NK-92 treated with Interleukin-12 subunit alpha and Interleukin-12 subunit beta, amount 100 ng/mL, for 24 hours (cell line): ENCODE results near the gene LRRN4.

ENCODE experiments used
- DNase-seq: peaks from one replicate; lab custom pipeline; 2025; lab: John Stamatoyannopoulos, UW

LRRN4 gene

DNA sequence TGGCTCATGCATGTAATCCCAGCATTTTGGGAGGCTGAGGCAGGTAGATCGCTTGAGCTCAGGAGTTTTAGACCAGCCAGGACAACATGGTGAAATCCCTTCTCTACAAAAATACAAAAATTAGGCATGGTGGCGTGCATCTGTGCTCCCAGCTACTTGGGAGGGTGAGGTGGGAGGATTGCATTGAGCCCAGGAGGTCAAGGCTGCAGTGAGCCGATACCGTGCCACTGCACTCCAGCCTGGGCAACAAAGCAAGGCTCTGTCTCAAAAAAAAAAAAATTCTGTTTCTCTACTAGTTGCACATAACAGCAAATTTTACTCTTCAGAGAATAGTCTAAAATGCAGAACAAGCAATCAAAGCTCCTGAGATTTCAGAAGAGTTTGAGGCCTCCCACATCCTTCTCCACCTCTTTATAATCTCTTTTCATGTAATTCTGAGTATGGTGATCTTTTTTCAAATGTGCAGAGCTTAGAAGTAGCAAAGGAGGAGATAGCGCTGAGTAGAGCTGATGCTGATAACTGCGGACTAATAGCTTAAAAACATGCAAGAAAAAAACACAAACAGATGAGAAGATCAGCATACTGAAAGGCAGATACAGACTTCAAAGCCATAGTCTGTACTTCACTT, 23.3 kb downstream of the LRRN4 start:
- no peak for DNase-seq

DNA sequence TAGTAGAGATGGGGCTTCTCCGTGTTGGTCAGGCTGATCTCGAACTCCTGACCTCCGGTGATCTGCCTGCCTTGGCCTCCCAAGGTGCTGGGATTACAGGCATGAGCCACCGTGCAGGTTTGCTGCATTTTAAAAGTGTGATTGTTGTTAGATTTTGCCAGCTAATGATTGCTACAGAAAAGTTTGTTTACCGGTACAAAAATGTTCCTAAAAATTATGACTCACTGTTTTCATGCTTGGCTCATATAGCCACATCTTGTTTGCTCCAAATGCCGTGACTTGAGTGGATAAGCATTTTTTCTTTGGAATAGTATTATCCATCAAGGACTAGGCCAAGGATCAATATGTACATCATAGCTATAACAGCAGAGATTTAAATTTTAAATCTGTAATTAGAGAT, 24.3 kb downstream of the LRRN4 start:
- no peak for DNase-seq

- no peak for DNase-seq
Measured at GRCh38 chr20:6028818-6029217, 25.0 kb downstream of the LRRN4 start.

- no peak for DNase-seq
Measured at GRCh38 chr20:6026051-6026450, 27.8 kb downstream of the LRRN4 start.

DNA sequence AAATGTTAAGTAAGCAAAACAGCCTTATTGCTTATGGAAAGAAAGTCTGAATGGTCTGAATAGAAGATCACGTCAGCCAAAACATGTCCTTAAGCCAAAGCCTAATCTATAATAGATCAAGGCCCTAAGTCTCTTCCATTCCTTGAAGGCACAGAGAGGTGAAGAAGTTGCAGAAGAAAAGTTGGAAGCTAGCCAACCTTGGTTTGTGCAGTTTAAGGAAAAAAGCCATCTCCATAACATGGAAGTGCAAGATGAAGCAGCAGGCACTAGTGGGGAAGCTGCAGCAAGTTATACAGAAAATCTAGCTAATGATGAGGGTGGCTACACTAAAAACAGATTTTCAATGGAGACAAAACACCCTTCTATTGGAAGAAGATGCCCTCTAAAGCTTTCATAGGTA, 29.1 kb downstream of the LRRN4 start:
- no peak for DNase-seq

DNA sequence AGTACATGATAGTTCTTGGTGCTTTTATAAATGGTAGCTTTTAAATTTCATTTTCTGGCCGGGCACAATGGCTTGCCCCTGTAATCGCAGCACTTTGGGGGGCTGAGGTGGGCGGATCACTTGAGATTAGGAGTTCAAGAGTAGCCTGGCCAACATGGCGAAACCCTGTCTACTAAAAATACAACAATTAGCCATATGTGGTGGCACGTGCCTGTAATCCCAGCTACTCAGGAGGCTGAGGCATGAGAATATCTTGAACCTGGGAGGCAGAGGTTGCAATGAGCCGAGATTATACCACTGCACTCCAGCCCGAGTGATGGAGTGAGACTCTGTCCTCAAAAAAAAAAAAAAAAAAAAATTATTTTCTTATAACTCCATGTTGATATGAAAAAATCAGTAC, 36.0 kb downstream of the LRRN4 start:
- no peak for DNase-seq

DNA sequence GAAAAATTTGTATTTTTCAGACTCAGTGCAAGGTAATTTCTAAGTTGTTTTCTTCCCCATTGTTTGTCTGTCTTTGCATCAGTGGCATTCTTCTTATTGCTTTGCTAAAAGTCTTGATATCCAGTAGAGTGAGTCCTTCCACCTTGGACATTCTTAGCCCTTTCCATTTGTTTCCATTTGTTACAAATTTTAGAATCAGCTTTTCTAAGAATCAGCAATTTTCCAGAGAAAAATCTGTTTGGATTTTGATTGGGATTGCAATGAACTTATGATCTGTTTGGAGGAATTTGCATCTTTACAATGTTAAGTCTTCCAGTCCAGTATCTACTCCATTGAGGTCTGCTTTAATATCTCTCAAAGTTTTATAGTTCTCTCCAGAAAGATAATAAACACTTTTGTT, 36.4 kb downstream of the LRRN4 start:
- no peak for DNase-seq

DNA sequence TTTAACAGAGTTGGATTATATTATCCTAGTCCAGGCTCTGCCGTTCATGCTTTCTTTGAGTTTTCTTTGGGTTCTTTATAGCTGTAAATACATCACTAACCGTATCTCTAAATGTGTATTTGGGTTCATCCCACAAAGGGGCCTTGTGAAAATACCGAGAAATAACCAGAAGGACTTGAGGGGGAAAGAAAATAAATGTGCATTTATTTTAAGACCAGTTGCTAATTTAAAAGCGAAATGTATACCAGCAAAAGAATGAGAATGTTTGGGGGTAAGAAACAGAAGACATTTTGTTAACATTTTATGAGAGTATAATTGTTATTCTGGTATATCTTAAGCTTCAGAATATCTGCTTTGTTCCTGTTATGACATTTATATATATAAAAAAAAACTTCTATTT, 38.9 kb downstream of the LRRN4 start:
- DNase-seq: no peak

- no peak for DNase-seq
Measured at GRCh38 chr20:6014017-6014416, 39.8 kb downstream of the LRRN4 start.

DNA sequence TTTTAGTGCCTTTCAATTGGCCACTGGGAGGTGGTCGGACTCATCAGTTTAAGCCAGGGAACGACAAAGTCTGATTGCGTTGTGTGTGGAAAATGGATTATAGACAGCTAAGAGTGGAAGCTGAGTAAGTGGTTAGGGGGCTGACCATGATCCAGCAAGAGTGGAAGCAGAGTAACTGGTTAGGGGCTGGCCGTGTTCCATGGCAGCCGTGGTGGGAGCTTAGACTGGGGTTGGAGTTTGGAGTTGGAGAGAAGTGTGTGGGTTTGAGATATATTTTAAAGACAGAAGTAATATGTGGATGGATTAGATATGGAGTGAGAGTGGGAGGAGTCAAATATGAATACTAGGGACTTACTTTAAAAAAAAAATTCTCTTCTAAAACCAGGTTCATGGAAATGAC, 41.7 kb downstream of the LRRN4 start:
- no peak for DNase-seq

- no peak for DNase-seq
Measured at GRCh38 chr20:6008254-6008653, 45.6 kb downstream of the LRRN4 start.

DNA sequence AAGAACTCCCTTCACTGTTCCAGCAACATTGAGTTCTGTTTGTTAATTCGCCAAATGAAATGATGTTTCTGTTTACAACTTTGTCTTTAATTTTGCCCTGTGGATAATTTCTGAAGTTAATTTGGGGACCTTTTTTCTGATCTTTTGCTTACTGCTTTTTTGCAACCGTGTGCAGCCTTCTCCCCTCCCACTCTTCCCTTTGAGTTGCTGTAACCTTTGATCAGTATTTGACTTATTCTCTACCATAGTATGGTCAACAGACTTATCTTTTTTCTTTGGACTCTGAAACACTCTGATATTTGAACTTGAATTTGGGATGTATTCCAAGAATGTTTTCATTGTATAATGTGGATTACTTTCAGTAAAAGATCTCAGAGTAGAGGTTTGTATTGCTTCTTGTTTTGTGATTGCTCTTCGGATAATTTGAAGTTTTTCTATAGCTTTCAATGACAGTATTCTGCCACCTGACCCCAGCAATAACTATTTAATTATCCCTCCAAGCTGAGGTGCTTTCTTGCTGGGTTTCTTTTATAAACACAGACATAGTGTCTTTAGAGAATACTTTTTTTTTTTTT, 46.2 kb downstream of the LRRN4 start:
- no peak for DNase-seq

DNA sequence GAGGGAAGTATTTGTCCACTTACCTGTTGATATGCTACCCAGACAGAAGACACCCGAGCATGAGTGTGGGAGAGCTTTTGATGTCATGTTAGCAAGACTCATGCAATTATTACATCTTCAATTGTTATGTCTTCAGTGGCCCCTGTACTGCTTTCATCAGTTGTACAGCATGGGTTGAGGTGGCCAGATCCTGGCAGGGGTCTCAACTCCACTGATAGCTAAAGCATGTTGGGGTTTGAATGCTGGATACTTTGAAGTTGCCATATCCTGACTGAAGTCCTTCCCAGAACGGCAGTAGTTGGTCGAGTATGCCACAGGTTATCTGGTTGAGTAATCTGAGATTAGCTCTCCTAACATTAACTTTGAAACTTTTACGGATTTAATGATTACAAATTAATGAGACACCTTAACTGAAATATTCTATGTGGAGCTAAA, 46.7 kb downstream of the LRRN4 start:
- no peak for DNase-seq

GRCh38 chr20:6006603-6006949, 47.3 kb downstream of the LRRN4 start:
- no peak for DNase-seq

- no peak for DNase-seq
Measured at GRCh38 chr20:6000871-6001270, 53.0 kb downstream of the LRRN4 start.

DNA sequence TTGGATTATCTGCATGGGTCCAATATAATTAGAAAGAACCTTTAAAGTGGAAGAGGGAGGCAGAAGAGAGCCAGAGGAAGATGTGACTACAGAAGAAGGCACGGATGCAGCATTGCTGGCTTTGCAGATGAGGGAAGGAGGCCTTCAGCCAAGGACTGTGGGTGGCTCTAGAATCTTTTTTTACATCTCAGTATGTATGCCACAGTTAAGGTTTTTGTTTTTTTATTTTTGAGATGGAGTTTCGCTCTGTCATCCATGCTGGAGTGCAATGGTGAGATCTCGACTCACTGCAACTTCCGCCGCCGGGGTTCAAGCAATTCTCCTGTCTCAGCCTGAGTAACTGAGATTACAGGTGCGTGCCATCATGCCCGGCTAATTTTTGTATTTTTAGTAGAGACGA, 54.1 kb downstream of the LRRN4 start:
- DNase-seq: no peak

DNA sequence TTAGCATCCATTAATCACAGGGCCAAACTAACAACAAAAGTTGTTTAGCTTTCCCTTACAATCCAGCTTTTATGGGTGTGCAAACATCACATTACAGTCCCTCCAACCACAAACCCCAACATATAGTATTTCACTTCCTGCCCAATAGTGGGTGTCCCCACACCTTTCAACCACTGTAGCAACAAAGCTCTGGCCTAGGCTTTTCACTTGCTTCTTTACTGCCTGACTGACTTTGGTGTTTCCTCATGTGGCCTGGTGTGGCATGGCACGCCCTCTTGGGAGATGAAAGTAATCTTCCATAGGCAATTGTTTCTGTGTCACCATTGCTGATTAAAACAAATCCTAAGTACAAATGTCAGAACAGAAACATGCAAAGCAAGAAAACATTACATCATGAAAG, 57.1 kb downstream of the LRRN4 start:
- peak; percentile 51 for DNase-seq

- DNase-seq: no peak
Measured at GRCh38 chr20:5991623-5992441, 62.0 kb downstream of the LRRN4 start.

DNA sequence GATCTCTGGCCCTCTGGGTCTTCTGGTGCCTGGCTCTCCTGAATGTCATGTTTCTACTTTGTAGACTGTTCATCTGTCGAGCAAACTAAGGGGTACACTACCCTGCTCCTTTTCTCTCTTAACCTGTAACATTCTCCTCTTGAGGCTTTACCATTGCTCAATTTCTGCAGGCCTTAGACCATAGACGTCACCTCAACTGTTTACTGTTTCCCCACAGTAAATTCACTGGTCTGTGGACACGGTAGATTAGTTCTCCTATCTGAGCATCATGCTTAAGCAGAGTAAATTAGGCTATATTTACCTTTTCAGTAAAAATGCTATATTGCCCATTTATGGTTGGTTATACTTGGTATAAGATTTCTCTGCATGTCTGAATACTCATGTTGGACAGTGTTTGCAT, 62.9 kb downstream of the LRRN4 start:
- DNase-seq: no peak
